OCI-LY1 (cell line): ENCODE measurements around the gene CD109.
A peak's percentile ranks its signal among the peaks of the same experiment; 100 is the strongest.

Experiments used
- H2AFZ ChIP-seq: fragments of 200-600 bp; sonication (generic), shearing (Covaris generic); 2 replicates; pipeline ENCODE4 v1.6.0; 2014; ENCODE audit warnings: antibody characterized with exemption, mild to moderate bottlenecking, low read length
- H3F3A ChIP-seq: fragments of 200-600 bp; sonication (generic), shearing (Covaris generic); 2 replicates; pipeline ENCODE4 v1.6.0; 2014; ENCODE audit warnings: mild to moderate bottlenecking, antibody characterized with exemption, low read length, moderate library complexity; ENCODE audit not compliant: insufficient read depth
- H3K27ac ChIP-seq: fragments of 200-600 bp; sonication (generic); 2 replicates; pipeline ENCODE4 v1.5.1; 2014; ENCODE audit warnings: low read length, mixed run types, mild to moderate bottlenecking, low read depth; ENCODE audit not compliant: poor library complexity, severe bottlenecking
- H3K27me3 ChIP-seq: fragments of 200-600 bp; sonication (generic); 2 replicates; pipeline ENCODE4 v1.6.0; 2014; ENCODE audit warnings: antibody characterized with exemption, mild to moderate bottlenecking, low read length, moderate library complexity; ENCODE audit not compliant: insufficient read depth
- H3K36me3 ChIP-seq: fragments of 200-600 bp; sonication (generic); 2 replicates; pipeline ENCODE4 v1.6.1; 2014; ENCODE audit warnings: mild to moderate bottlenecking, antibody characterized with exemption, low read length, moderate library complexity, mixed read lengths; ENCODE audit not compliant: insufficient read depth
- H3K4me1 ChIP-seq: fragments of 200-600 bp; sonication (generic); 2 replicates; pipeline ENCODE4 v1.5.1; 2014; ENCODE audit warnings: mild to moderate bottlenecking, low read length, moderate library complexity; ENCODE audit not compliant: insufficient read depth, severe bottlenecking
- H3K4me2 ChIP-seq: fragments of 200-600 bp; sonication (generic), shearing (Covaris generic); 2 replicates; pipeline ENCODE4 v1.6.1; 2014; ENCODE audit warnings: low read length
- H3K4me3 ChIP-seq: fragments of 200-600 bp; sonication (generic); 2 replicates; pipeline ENCODE4 v1.5.1; 2014; ENCODE audit warnings: low read length, low read depth, mild to moderate bottlenecking, mixed read lengths; ENCODE audit not compliant: poor library complexity, severe bottlenecking
- H3K79me2 ChIP-seq: fragments of 200-600 bp; shearing (Covaris generic); 2 replicates; pipeline ENCODE4 v1.6.1; 2016; ENCODE audit warnings: mixed run types, low read length, mixed read lengths; ENCODE audit not compliant: insufficient read depth
- H3K9ac ChIP-seq: fragments of 200-600 bp; sonication (generic), shearing (Covaris generic); 2 replicates; pipeline ENCODE4 v1.6.1; 2014; ENCODE audit warnings: mild to moderate bottlenecking, low read length, mixed read lengths
- H3K9me2 ChIP-seq: fragments of 200-600 bp; sonication (generic), shearing (Covaris generic); 2 replicates; pipeline ENCODE4 v1.6.1; 2014; ENCODE audit warnings: low read depth, mild to moderate bottlenecking, low read length, mixed read lengths
- H3K9me3 ChIP-seq: fragments of 200-600 bp; shearing (Covaris generic); 2 replicates; pipeline ENCODE4 v1.6.1; 2014; ENCODE audit warnings: low read length, mixed read lengths
- H4K20me1 ChIP-seq: fragments of 200-600 bp; sonication (generic), shearing (Covaris generic); 2 replicates; pipeline ENCODE4 v1.6.0; 2016; ENCODE audit warnings: mild to moderate bottlenecking, low read length; ENCODE audit not compliant: insufficient read depth
- CTCF ChIP-seq: fragments of 200-600 bp; sonication (generic), shearing (Covaris generic); IDR thresholded peaks from 2 replicates; pipeline ENCODE4 v1.5.1; 2017; ENCODE audit warnings: mild to moderate bottlenecking, antibody characterized with exemption, low read length, moderate library complexity, mixed read lengths
- EZH2 ChIP-seq: fragments of 200-600 bp; sonication (generic), shearing (Covaris generic); IDR thresholded peaks from 2 replicates; pipeline ENCODE4 v1.8.0; 2017; ENCODE audit warnings: borderline replicate concordance, mixed run types, mild to moderate bottlenecking, antibody characterized with exemption, low read length, moderate library complexity, mixed read lengths

Gene CD109

GRCh38 chr6:73652637-73653570, 43.1 kb upstream of the CD109 start:
- Histone ChIP-seq H4K20me1 (no peaks in the 10 kb centered on the region), H3K27ac (peak overlapping the region; percentile 87), H3K9me3 (no peaks in the 10 kb centered on the region), H3K4me2 (peak overlapping the region; percentile 98), H3K79me2 (no peaks in the 10 kb centered on the region), H3F3A (peaks cover 6% of the 10 kb centered on the region; the same call in 1 of the 2 replicates), H3K9ac (peak overlapping the region; percentile 96), H3K4me1 (peaks cover 20% of the 10 kb centered on the region), H3K27me3 (no peaks in the 10 kb centered on the region), H3K36me3 (no peaks in the 10 kb centered on the region), H3K9me2 (no peaks in the 10 kb centered on the region), H2AFZ (no peak overlapping the region), H3K4me3 (peak overlapping the region; percentile 97)
- TF ChIP-seq EZH2 = no peak
- TF ChIP-seq CTCF = peak; percentile 34; the same call in 1 of the 2 replicates

GRCh38 chr6:73653571-73654424, 42.2 kb upstream of the CD109 start, which contains the start of gene SLC17A5:
Gene SLC17A5, minus strand, starts transcription at chr6:73653992. Its CDS starts 106 bp downstream, at chr6:73653886.
- TF ChIP-seq CTCF (no peak), EZH2 (no peak)
- Histone ChIP-seq H4K20me1 (no peaks in the 10 kb centered on the region), H3K9ac (peak within 1 kb of the TSS; percentile 96), H3K4me1 (peaks cover 20% of the 10 kb centered on the region), H3K27me3 (no peaks in the 10 kb centered on the region), H3K9me2 (no peaks in the 10 kb centered on the region), H3F3A (peaks cover 6% of the 10 kb centered on the region; the same call in 1 of the 2 replicates), H3K4me2 (peak within 1 kb of the TSS; percentile 98), H3K4me3 (peak within 1 kb of the TSS; percentile 97), H2AFZ (peak within 1 kb of the TSS; percentile 89), H3K36me3 (no peaks in the 10 kb centered on the region), H3K79me2 (no peaks in the 10 kb centered on the region), H3K27ac (peak within 1 kb of the TSS; percentile 87), H3K9me3 (no peaks in the 10 kb centered on the region)

- H4K20me1 ChIP-seq = no peaks in the 10 kb centered on the region
- H3K4me1 ChIP-seq = peaks cover 20% of the 10 kb centered on the region
- peak overlapping the region; percentile 87 for H3K27ac ChIP-seq
- H3F3A ChIP-seq = peaks cover 6% of the 10 kb centered on the region; the same call in 1 of the 2 replicates
- H3K4me2 ChIP-seq = peak overlapping the region; percentile 98
- H3K4me3 ChIP-seq = peak overlapping the region; percentile 97
- no peak overlapping the region for H2AFZ ChIP-seq
- H3K36me3 ChIP-seq = no peaks in the 10 kb centered on the region
- no peaks in the 10 kb centered on the region for H3K27me3 ChIP-seq
- H3K9me2 ChIP-seq = no peaks in the 10 kb centered on the region
- peak overlapping the region; percentile 96 for H3K9ac ChIP-seq
- TF ChIP-seq CTCF = no peak
- TF ChIP-seq EZH2 = no peak
- no peaks in the 10 kb centered on the region for H3K79me2 ChIP-seq
- H3K9me3 ChIP-seq = no peaks in the 10 kb centered on the region
Observed at GRCh38 chr6:73655341-73655917, 40.6 kb upstream of the CD109 start.
